Sigmoid colon (tissue), 4 donors: ENCODE results near the gene PRDX2.

Experiments used
- EP300 ChIP-seq, 4 donors: sonication (generic); formaldehyde crosslinking; IDR thresholded peaks; one replicate each; pipeline ENCODE4 v1.6.1; 2017; ENCODE audit warnings: antibody characterized with exemption in 4 of 4
- POLR2A ChIP-seq, 2 donors: fragments of 450-650 bp; IDR thresholded peaks; one replicate each; pipeline ENCODE4 v1.6.1; 2016; ENCODE audit warnings: antibody characterized with exemption in 2 of 2, mild to moderate bottlenecking in 2 of 2, moderate library complexity in 2 of 2
- POLR2AphosphoS5 ChIP-seq, 4 donors: sonication (generic); formaldehyde crosslinking; IDR thresholded peaks; one replicate each; pipeline ENCODE4 v1.6.1; 2017; ENCODE audit warnings: antibody characterized with exemption in 4 of 4
- TF ChIP-seq, protein P1 (sequence below), 4 experiments: fragments of 450-650 bp in 3 of 4; fragments of 200-600 bp in 1 of 4; IDR thresholded peaks; one replicate each; pipeline ENCODE4 v1.5.1; 2016 to 2019; ENCODE audit warnings: antibody characterized with exemption in 4 of 4, mild to moderate bottlenecking in 3 of 4, moderate library complexity in 2 of 4

DNA sequence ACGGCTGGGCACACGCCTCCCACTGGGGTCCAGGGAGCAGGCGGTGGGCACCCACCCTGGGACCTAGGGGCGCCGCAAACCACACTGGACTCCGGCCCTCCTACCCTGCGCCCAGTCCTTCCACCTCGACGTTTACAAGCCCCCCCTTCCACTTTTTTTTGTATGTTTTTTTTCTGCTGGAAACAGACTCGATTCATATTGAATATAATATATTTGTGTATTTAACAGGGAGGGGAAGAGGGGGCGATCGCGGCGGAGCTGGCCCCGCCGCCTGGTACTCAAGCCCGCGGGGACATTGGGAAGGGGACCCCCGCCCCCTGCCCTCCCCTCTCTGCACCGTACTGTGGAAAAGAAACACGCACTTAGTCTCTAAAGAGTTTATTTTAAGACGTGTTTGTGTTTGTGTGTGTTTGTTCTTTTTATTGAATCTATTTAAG is 8.7 kb downstream of the PRDX2 start:
- TF ChIP-seq, protein P1, sequence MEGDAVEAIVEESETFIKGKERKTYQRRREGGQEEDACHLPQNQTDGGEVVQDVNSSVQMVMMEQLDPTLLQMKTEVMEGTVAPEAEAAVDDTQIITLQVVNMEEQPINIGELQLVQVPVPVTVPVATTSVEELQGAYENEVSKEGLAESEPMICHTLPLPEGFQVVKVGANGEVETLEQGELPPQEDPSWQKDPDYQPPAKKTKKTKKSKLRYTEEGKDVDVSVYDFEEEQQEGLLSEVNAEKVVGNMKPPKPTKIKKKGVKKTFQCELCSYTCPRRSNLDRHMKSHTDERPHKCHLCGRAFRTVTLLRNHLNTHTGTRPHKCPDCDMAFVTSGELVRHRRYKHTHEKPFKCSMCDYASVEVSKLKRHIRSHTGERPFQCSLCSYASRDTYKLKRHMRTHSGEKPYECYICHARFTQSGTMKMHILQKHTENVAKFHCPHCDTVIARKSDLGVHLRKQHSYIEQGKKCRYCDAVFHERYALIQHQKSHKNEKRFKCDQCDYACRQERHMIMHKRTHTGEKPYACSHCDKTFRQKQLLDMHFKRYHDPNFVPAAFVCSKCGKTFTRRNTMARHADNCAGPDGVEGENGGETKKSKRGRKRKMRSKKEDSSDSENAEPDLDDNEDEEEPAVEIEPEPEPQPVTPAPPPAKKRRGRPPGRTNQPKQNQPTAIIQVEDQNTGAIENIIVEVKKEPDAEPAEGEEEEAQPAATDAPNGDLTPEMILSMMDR (IDR thresholded peaks at IDR 0.05) = no peak
- TF ChIP-seq POLR2A (IDR thresholded peaks at IDR 0.05) (no peak), POLR2AphosphoS5 (IDR thresholded peaks at IDR 0.05) (no peak), EP300 (IDR thresholded peaks at IDR 0.05) (no peak)
